Nucleus accumbens (tissue), 56 donors: ENCODE data around the gene MYO1A.
"Not testable (repeated sequence)": the region's sequence is repeated elsewhere in the genome, so short reads cannot be mapped to it uniquely, and the experiment has no call there.

Source experiments
- DNase-seq, 56 donors: peaks; one replicate each; lab custom pipeline; 2025; lab: John Stamatoyannopoulos, UW

The MYO1A gene

DNA sequence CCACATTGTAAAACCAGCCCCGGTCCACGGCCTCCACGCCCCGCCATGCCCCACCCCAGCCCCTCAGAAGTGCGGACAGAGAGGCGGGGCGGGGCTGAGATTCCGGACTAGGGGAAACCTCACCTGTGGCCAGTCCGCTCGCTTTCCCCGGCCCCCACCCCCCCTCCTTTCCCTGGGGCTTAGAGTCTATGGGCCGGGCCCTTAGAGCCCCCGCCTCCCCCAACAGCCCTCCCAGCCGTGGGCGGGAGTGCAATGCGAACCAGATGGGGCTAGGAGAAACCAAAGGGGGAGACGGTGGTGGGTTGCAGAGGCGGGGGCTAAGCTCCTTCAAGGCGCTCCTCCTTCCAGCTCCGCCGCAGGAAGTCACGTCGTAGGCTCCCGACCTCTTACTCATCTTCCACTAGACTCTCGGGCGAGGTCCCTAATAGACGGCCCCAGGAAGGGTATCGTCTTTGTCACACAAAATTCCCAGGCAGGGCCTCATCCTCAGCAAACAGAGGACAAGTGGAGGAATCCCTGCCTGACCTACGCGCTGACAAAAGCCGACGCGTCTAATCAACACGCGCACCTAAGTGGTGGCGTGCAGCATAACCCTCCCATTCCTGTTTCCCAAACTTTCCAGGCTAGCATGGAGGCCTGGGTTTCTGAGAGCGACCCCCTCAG is 37.9 kb upstream of the MYO1A start:
- peak in 39 of 56 donors; percentile 25 to 76 (median 51) for DNase-seq

GRCh38 chr12:57087010-57087690 is 37.2 kb upstream of the MYO1A start:
- DNase-seq, result peak in 52 of 56 donors; percentile 24 to 84 (median 63)

DNA sequence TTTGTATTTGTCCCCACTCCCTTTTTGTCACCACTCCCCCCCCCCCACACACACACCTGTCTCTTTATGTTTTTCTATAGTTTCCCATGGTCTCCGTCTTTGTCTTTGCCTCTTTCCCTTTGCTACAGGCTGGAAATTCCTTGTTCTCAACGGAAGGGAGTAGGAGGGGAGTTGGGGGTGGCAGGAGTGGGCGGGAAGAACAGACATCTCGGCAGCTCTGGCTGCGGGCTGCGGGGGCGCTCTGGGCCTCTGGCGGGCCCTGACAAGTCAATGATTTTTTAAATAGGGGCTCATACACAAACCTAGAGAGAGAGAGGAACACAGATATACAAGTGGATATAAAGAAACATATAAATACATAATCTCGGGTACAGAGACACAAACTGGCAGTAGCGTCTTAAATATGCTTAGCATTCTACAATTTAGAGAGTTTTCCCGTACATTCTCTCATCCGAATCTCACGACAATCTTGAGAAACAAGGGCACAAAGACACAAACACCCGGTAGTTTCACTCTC is 36.6 kb upstream of the MYO1A start:
- peak in 43 of 56 donors; percentile 10 to 78 (median 44) for DNase-seq

DNA sequence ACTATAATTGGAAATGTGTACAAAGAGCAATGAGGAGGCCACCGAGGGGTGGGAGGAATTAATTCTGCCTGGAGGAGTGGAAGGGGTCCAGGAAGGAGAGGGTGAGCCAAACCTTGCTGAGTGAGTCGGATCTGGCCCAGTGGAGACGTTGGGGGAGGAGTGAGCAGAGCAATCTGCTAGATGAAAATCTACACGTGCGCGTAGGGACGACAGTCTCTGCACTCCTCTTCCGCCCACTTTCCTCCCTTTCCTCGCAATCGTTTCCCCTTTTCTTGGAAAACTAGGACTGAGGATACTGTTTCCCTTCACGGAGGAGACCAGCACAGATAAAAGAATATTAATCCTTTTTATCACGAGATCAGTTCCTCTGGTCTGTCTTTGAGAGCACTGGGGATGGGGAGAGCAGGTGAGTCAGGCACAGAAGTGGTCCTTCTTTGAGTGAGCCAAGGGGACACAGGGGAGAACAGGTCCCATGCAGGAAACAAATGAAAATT is 36.1 kb upstream of the MYO1A start:
- DNase-seq, result peak in 14 of 56 donors; percentile 8 to 61 (median 25)

DNA sequence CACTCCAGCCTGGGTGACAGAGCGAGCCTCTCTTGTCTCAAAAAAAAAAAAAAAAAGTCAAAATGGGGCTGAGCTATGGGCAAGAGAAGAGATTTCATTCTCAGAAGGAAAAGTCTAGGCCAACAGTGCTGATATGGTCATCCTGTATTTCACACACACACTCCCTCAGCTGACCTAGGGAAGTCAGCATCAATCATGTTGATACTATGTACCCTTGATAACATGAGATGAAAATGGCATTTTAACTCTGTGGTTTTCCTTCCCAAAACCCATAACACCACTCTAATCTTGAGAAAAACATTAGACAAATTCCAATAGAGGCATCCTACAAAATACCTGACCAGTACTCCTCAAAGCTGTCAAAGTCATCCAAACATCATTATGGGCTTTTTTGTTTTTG is 30.9 kb upstream of the MYO1A start:
- no peak for DNase-seq

DNA sequence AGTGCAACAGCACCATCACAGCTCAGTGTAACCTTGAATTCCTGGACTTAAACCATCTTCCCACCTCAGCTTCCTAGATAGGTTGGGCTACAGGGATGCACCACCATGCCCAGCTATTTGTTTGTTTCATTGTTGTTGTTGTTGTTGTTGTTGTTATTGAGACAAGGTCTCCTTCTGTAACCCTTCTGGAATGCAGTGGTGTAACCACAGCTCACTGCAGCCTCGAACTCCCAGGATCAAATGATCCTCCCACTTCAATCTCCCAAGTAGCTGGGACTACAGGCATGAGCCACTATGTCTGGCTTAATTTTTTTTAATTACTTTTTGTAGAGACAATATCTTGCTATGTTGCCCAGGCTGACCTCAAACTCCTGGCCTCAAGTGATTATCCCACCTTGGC is 29.9 kb upstream of the MYO1A start:
- no peak for DNase-seq

- DNase-seq, result peak; percentile 54 to 100 (median 98)
Measured at GRCh38 chr12:57078519-57079404, 28.8 kb upstream of the MYO1A start, which contains the start of gene NEMP1. TSS of gene NEMP1 (minus strand) at chr12:57078791. CDS start at chr12:57078745, 46 bp downstream.

DNA sequence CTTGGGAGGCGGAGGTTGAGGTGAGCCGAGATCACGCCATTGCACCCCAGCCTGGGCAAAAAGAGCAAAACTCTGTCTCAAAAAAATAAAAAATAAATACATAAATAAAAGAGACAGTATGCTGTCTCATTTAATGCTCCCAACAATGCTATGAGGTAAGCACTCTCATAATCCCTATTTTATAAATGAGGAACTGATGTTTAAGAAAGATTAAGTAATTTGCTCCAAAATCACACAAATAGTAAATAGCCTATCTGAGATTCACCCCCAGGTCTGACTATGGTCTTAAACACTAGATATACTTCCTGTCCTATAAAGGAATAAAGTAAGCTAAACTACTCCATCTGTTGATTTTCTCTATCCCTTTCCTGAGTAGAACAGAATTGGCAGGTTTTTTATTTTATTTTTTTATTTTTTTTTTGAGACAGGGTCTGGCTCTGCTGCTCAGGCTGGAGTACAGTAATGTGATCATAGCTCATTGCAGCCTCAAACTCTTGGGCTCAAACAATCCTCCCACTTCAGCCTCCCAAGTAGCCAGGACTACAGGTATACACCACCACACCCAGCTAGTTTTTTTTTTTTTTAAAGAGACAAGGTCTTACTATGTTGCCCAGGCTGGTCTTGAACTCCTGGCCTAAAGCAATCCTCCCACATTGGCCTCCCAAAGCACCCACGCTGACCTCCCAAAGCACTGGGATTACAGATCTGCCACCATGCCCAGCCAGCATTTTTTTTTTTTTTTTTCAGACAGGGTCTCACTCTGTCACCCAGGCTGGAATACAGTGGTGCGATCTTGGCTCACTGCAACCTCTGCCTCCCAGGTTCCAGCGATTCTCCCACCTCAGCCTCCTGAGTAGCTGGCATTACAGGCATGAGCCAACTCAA is 23.9 kb upstream of the MYO1A start:
- DNase-seq, result not testable (repeated sequence)

- no peak for DNase-seq
Measured at GRCh38 chr12:57072661-57073060, 22.7 kb upstream of the MYO1A start.

DNA sequence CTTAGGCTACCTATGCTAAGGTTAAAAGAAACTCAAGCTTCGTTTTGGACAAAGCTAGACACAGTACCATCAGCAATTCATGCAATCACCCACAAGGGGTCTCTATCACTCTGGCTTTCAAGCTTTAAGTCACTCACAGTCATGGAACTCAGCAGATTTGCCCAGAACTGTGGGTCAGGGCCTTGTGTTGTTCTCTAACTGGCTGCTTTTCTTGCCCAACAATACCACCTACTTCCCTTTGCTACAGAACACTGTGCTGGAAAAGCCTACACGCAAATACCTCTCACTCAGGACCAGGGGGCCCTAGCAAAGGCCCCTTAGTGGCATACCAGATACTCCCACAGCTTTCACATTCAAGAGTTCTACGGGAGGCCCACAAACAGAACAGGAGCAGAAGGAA is 19.6 kb upstream of the MYO1A start:
- peak in 39 of 56 donors; percentile 14 to 76 (median 34) for DNase-seq

GRCh38 chr12:57066245-57066644 is 16.3 kb upstream of the MYO1A start:
- no peak for DNase-seq

GRCh38 chr12:57063991-57064685 is 14.2 kb upstream of the MYO1A start:
- DNase-seq, result no peak

DNA sequence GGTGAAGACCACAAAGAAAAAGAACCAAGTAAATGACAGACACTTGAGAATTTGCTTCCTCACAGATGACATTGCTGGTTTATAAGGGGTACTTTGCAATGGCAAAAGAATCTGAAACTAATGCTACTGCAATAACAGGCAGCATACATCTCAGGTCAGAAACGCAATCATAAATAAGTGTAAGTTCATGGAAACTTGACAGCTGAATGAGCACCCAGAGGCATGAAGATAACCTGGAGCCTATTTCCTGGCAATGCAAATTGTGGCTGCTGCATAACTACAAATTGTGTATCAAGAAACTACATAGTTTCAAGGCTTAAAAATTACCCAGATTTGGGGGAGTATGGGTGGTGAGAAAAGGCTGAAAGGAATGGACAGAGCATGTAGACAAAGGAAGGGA is 8.5 kb upstream of the MYO1A start:
- DNase-seq, result no peak

- no peak for DNase-seq
Measured at GRCh38 chr12:57057067-57057751, 7.3 kb upstream of the MYO1A start.

GRCh38 chr12:57055824-57056223 is 5.9 kb upstream of the MYO1A start:
- DNase-seq, result no peak

DNA sequence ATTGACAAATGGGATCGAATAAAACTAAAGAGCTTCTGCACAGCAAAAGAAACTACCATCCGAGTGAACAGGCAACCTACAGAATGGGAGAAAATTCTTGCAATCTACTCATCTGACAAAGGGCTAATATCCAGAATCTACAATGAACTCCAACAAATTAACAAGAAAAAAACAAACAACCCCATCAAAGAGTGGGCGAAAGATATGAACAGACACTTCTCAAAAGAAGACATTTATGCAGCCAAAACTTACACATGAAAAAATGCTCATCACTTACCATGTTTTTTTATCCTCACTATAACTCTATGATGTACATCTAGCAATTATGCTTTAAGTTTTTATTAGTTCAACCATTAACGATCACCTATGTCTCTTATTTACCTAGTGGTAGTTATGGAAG is 4.0 kb upstream of the MYO1A start:
- not testable (repeated sequence) for DNase-seq

GRCh38 chr12:57053146-57053545 is 3.2 kb upstream of the MYO1A start:
- not testable (repeated sequence) for DNase-seq

- DNase-seq, result no peak
Measured at GRCh38 chr12:57051011-57051410, 1.1 kb upstream of the MYO1A start.

- no peak for DNase-seq
Measured at GRCh38 chr12:57049119-57049446, 846 bp downstream of the MYO1A start.
